SK-N-SH (cell line): ENCODE measurements around the gene ARHGEF11. TPM values are rescaled to one million over a fixed set of nuclear protein-coding genes. Genes with fewer than 3 reads are reported as not detected.

ENCODE experiments used
- CTCF ChIA-PET: fragments of 300-600, 350-600 bp; formaldehyde crosslinking; extraction: SDS; loops from one replicate; lab custom pipeline; 2021; lab: Yijun Ruan, JAX
- POLR2A ChIA-PET: fragments of 350-600 bp; sonication (Branson Sonifier 250); formaldehyde crosslinking; extraction: SDS; loops from one replicate; lab custom pipeline; 2020; ENCODE audit warnings: antibody characterized with exemption, inconsistent platforms; lab: Yijun Ruan, JAX
- DNase-seq: peaks from one replicate; pipeline ENCODE4 v3.0.0; 2012
- H2AFZ ChIP-seq: fragments of 200-600 bp; sonication (generic); 2 replicates; pipeline ENCODE4 v1.8.1; 2016; ENCODE audit warnings: antibody characterized with exemption, mild to moderate bottlenecking, low read depth
- H3F3A ChIP-seq: fragments of 200-600 bp; sonication (generic); replicated peaks from 2 replicates; pipeline ENCODE3; 2016; ENCODE audit warnings: antibody characterized with exemption, mild to moderate bottlenecking; ENCODE audit not compliant: insufficient read depth
- H3K27ac ChIP-seq, 2 experiments: fragments of 200-500 bp in 1 of 2; fragments of 200-600 bp in 1 of 2; sonication (Bioruptor generic) in 1 of 2; sonication (generic), shearing (Covaris generic) in 1 of 2; 2 replicates each; pipeline versions ENCODE4 v1.5.1 to v1.6.1; 2014 to 2016; ENCODE audit warnings: low read depth in 2 of 2, inconsistent platforms in 1 of 2, low read length in 1 of 2, mild to moderate bottlenecking in 1 of 2, mixed read lengths in 1 of 2
- H3K27me3 ChIP-seq: fragments of 200-600 bp; sonication (generic), shearing (Covaris generic); 2 replicates; pipeline ENCODE4 v1.6.1; 2016; ENCODE audit warnings: mixed run types; ENCODE audit not compliant: insufficient read depth
- H3K36me3 ChIP-seq, 2 experiments: fragments of 200-500 bp in 1 of 2; fragments of 200-600 bp in 1 of 2; sonication (Bioruptor generic) in 1 of 2; sonication (generic) in 1 of 2; replicated peaks in 1 of 2; 2 replicates each; pipeline versions ENCODE3 to v1.5.1; 2014 to 2016; ENCODE audit warnings: low read length in 1 of 2, mild to moderate bottlenecking in 1 of 2; ENCODE audit not compliant: insufficient read depth in 2 of 2, control insufficient read depth in 1 of 2
- H3K4me1 ChIP-seq, 2 experiments: fragments of 200-500 bp in 1 of 2; fragments of 200-600 bp in 1 of 2; sonication (Bioruptor generic) in 1 of 2; sonication (generic), shearing (Covaris generic) in 1 of 2; 2 replicates each; pipeline versions ENCODE4 v1.5.1 to v1.6.1; 2014 to 2016; ENCODE audit warnings: low read depth in 1 of 2, low read length in 1 of 2, mixed run types in 1 of 2; ENCODE audit not compliant: insufficient read depth in 2 of 2, control insufficient read depth in 1 of 2
- H3K4me2 ChIP-seq: fragments of 200-600 bp; sonication (generic), shearing (Covaris generic); 2 replicates; pipeline ENCODE4 v1.6.1; 2017; ENCODE audit warnings: mixed run types
- H3K4me3 ChIP-seq, 2 experiments: fragments of 200-500 bp in 1 of 2; fragments of 200-600 bp in 1 of 2; sonication (Bioruptor generic) in 1 of 2; sonication (generic), shearing (Covaris generic) in 1 of 2; 2 replicates each; pipeline versions ENCODE4 v1.5.1 to v1.8.1; 2014 to 2016; ENCODE audit warnings: low read depth in 2 of 2, inconsistent platforms in 1 of 2, low read length in 1 of 2, mild to moderate bottlenecking in 1 of 2, mixed read lengths in 1 of 2, moderate library complexity in 1 of 2
- H3K79me2 ChIP-seq: fragments of 200-600 bp; sonication (generic); 2 replicates; pipeline ENCODE4 v1.8.1; 2017; ENCODE audit warnings: mild to moderate bottlenecking; ENCODE audit not compliant: insufficient read depth
- H3K9ac ChIP-seq: fragments of 200-600 bp; sonication (generic); 2 replicates; pipeline ENCODE4 v1.6.1; 2017; ENCODE audit warnings: mixed run types
- H3K9me2 ChIP-seq: fragments of 200-600 bp; sonication (generic); 2 replicates; pipeline ENCODE4 v1.6.1; 2017; ENCODE audit warnings: mixed run types
- H3K9me3 ChIP-seq: fragments of 200-600 bp; sonication (generic); 2 replicates; pipeline ENCODE4 v1.6.1; 2017; ENCODE audit warnings: mixed run types, mild to moderate bottlenecking, moderate library complexity
- H4K20me1 ChIP-seq: fragments of 200-600 bp; sonication (generic); 2 replicates; pipeline ENCODE4 v1.6.1; 2017; ENCODE audit warnings: mild to moderate bottlenecking, mixed run types; ENCODE audit not compliant: insufficient read depth
- CHD2 ChIP-seq: fragments of 150-350 bp; IDR thresholded peaks from 2 replicates; pipeline ENCODE4 v1.6.1; 2018; ENCODE audit warnings: low read length; ENCODE audit not compliant: partially characterized antibody
- CTCF ChIP-seq: fragments of 200-600 bp; sonication (generic); IDR thresholded peaks from 2 replicates; pipeline ENCODE4 v1.6.1; 2017; ENCODE audit warnings: antibody characterized with exemption, mild to moderate bottlenecking, moderate library complexity
- EZH2phosphoT487 ChIP-seq: fragments of 200-600 bp; sonication (generic); IDR thresholded peaks from 2 replicates; pipeline ENCODE4 v1.6.1; 2017; ENCODE audit warnings: low read depth, mixed run types, mild to moderate bottlenecking, antibody characterized with exemption, moderate library complexity, borderline replicate concordance
- FOXM1 ChIP-seq: IDR thresholded peaks from 2 replicates; pipeline ENCODE4 v1.4.0; 2012; ENCODE audit warnings: low read depth, mild to moderate bottlenecking
- GABPA ChIP-seq: IDR thresholded peaks from 2 replicates; pipeline ENCODE4 v1.4.0; 2012; ENCODE audit warnings: low read depth, mild to moderate bottlenecking
- GATA2 ChIP-seq: sonication (generic); formaldehyde crosslinking; IDR thresholded peaks from 2 replicates; pipeline ENCODE4 v1.5.0; 2020; ENCODE audit warnings: mild to moderate bottlenecking, missing genetic modification reagents
- MAX ChIP-seq: IDR thresholded peaks from 2 replicates; pipeline ENCODE4 v1.4.0; 2012; ENCODE audit warnings: low read depth
- POLR2AphosphoS5 ChIP-seq: IDR thresholded peaks from 2 replicates; pipeline ENCODE4 v1.6.1; 2012; ENCODE audit warnings: low read depth, low read length
- TEAD4 ChIP-seq: IDR thresholded peaks from 2 replicates; pipeline ENCODE4 v1.4.0; 2012; ENCODE audit warnings: mild to moderate bottlenecking, borderline replicate concordance; ENCODE audit not compliant: insufficient read depth
- WGBS: methylation state at CpG from one replicate; pipeline ENCODE4 v1.1.6; 2017; ENCODE audit warnings: low lambda C conversion rate; 5-methylcytosine and 5-hydroxymethylcytosine counted together
- polyA plus RNA-seq, 3 experiments: library from polyadenylated mRNA; depleted of rRNA; stranded (reverse); fragments of >200 nt; gene quantifications; 2 replicates each; pipeline ENCODE4 v1.2.3, GENCODE V29; 2012
- TF ChIP-seq, protein P1 (sequence below): fragments of 150-350 bp; IDR thresholded peaks from 2 replicates; pipeline ENCODE4 v1.6.1; 2016; ENCODE audit warnings: mild to moderate bottlenecking, low read depth, low read length

ARHGEF11 gene
- polyA plus RNA-seq, 1 of the 3 experiments (the other 2 are of a cell fraction) = 19.0 TPM

- no peaks in the 10 kb centered on the region for H3K36me3 ChIP-seq
- H3K4me1 ChIP-seq = peaks cover 6 to 7% of the 10 kb centered on the region in 2 experiments; a peak in 2 of 4 replicates
- H4K20me1 ChIP-seq = no peaks in the 10 kb centered on the region
- no peaks in the 10 kb centered on the region for H3K9me2 ChIP-seq
- no peak overlapping the region for H3K4me2 ChIP-seq
- H3F3A ChIP-seq = no peaks in the 10 kb centered on the region
- H3K27ac ChIP-seq = no peak overlapping the region
- no peak overlapping the region for H3K9ac ChIP-seq
- no peak for TF ChIP-seq POLR2AphosphoS5
- no peak for TF ChIP-seq EZH2phosphoT487
- TF ChIP-seq MAX = no peak
- TF ChIP-seq, protein P1, sequence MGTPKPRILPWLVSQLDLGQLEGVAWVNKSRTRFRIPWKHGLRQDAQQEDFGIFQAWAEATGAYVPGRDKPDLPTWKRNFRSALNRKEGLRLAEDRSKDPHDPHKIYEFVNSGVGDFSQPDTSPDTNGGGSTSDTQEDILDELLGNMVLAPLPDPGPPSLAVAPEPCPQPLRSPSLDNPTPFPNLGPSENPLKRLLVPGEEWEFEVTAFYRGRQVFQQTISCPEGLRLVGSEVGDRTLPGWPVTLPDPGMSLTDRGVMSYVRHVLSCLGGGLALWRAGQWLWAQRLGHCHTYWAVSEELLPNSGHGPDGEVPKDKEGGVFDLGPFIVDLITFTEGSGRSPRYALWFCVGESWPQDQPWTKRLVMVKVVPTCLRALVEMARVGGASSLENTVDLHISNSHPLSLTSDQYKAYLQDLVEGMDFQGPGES = no peak
- no peak for TF ChIP-seq FOXM1
- H3K27me3 ChIP-seq = no peaks in the 10 kb centered on the region
- ChIA-PET CTCF (interaction anchor here (0.9 to 13.6 kb wide), 24 partner anchors 8 to 164 kb away, joined by 3 to 586 read pairs (median 10); partner anchors contain the start of genes ETV3 and ETV3L), POLR2A (interaction anchor here (1.4 kb wide), 1 partner anchor 65 kb away, joined by 13 read pairs; no protein-coding TSS in a partner anchor)
- H3K9me3 ChIP-seq = no peaks in the 10 kb centered on the region
- H2AFZ ChIP-seq = no peak overlapping the region
- WGBS = 51% methylated on average over 4 of the region's 4 CpGs
- H3K4me3 ChIP-seq = no peak overlapping the region
- H3K79me2 ChIP-seq = no peaks in the 10 kb centered on the region
- DNase-seq = no peak
These were observed 45.6 kb upstream of the ARHGEF11 start for GRCh38 chr1:157091186-157091585.

DNA sequence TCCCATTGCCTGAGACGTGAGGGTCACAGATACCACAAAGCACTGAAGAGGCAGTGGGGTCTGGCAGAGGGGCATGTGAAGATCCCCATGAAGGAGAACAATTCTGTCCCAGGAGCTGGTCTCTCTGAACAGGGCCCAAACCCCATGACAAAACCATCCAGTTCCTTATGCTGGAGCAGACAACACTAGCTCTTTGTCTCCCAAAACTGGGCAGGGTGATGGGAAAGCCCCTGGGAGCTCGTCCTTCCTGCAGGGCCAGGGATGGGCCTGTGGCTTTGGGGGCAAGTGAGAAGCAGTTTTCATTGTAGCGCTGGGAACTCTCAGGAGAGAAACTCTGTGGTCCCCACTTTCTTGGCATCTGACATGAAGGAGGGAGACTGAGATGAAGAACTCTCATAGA is 45.2 kb upstream of the ARHGEF11 start:
- Histone ChIP-seq H3K9me3 (no peaks in the 10 kb centered on the region), H2AFZ (no peak overlapping the region), H3F3A (no peaks in the 10 kb centered on the region), H3K9me2 (no peaks in the 10 kb centered on the region), H3K27ac (no peak overlapping the region), H3K4me1 (peaks cover 6 to 7% of the 10 kb centered on the region in 2 experiments; a peak in 2 of 4 replicates), H3K9ac (no peak overlapping the region), H3K36me3 (no peaks in the 10 kb centered on the region), H4K20me1 (no peaks in the 10 kb centered on the region), H3K79me2 (no peaks in the 10 kb centered on the region), H3K4me2 (no peak overlapping the region), H3K27me3 (no peaks in the 10 kb centered on the region), H3K4me3 (no peak overlapping the region)
- ChIA-PET POLR2A (interaction anchor here (1.0 to 1.4 kb wide), 2 partner anchors 48 to 65 kb away, joined by 5 to 13 read pairs; no protein-coding TSS in a partner anchor), CTCF (interaction anchor here (0.9 to 13.6 kb wide), 37 partner anchors 8 to 163 kb away, joined by 3 to 586 read pairs (median 7); partner anchors contain the start of genes ETV3 and ETV3L)
- DNase-seq = no peak
- TF ChIP-seq POLR2AphosphoS5 = no peak
- no peak for TF ChIP-seq GABPA
- TF ChIP-seq CHD2 = no peak
- no peak for TF ChIP-seq GATA2
- TF ChIP-seq CTCF = no peak
- TF ChIP-seq EZH2phosphoT487 = no peak
- no peak for TF ChIP-seq TEAD4
- WGBS = 63% methylated on average over 3 of the region's 3 CpGs
